GM12801 (cell line): ENCODE measurements around the gene KCNN4.

Experiments
- TF ChIP-seq, protein P1 (sequence below): IDR thresholded peaks from one replicate; pipeline ENCODE4 v1.5.1; 2011; ENCODE audit warnings: control low read depth; ENCODE audit not compliant: insufficient read length; ENCODE audit errors: extremely low read depth

KCNN4 gene

DNA sequence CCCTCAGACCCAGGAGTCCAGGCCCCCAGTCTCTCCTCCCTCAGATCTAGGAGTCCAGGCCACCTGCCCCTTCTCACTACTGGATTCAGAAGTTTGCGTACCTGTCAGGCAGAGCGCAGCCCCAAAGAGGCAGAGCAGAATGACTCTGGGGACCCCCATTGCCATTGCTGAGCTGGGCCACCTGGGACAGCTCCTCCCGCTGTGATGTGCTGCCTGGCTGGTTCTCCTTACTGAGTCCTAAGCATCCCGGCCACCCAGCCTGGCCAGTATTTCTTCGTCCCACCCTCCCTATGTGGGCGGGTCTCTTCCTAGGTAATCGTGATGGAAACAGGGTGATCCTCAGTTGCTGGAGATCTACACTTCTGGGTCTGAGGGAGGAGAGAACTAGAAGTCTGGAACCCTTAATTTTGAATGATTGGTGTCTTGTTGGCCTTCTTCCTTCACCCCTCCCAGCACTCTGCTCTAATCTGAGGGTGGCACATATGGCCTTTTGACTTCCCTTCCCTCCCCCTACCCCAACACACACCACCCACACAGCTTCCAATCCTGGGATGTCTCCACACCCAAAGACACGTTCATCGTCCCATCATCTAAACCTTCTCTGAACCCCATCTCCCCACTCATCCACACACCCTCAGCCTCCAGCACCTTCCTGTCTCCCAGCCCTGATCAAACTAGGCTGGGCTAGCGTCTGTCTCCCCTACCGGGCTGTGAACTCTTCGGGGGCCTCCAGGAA, 21.6 kb upstream of the KCNN4 start, which contains the start of gene LYPD5:
Gene LYPD5, minus strand, starts transcription at position 232 of the 736 bp plus-strand sequence. Its CDS starts 67 bp downstream, at position 165.
- TF ChIP-seq, protein P1, sequence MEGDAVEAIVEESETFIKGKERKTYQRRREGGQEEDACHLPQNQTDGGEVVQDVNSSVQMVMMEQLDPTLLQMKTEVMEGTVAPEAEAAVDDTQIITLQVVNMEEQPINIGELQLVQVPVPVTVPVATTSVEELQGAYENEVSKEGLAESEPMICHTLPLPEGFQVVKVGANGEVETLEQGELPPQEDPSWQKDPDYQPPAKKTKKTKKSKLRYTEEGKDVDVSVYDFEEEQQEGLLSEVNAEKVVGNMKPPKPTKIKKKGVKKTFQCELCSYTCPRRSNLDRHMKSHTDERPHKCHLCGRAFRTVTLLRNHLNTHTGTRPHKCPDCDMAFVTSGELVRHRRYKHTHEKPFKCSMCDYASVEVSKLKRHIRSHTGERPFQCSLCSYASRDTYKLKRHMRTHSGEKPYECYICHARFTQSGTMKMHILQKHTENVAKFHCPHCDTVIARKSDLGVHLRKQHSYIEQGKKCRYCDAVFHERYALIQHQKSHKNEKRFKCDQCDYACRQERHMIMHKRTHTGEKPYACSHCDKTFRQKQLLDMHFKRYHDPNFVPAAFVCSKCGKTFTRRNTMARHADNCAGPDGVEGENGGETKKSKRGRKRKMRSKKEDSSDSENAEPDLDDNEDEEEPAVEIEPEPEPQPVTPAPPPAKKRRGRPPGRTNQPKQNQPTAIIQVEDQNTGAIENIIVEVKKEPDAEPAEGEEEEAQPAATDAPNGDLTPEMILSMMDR, result no peak

- TF ChIP-seq, protein P1, result no peak
These were observed 18.8 kb upstream of the KCNN4 start for GRCh38 chr19:43799502-43800142.

DNA sequence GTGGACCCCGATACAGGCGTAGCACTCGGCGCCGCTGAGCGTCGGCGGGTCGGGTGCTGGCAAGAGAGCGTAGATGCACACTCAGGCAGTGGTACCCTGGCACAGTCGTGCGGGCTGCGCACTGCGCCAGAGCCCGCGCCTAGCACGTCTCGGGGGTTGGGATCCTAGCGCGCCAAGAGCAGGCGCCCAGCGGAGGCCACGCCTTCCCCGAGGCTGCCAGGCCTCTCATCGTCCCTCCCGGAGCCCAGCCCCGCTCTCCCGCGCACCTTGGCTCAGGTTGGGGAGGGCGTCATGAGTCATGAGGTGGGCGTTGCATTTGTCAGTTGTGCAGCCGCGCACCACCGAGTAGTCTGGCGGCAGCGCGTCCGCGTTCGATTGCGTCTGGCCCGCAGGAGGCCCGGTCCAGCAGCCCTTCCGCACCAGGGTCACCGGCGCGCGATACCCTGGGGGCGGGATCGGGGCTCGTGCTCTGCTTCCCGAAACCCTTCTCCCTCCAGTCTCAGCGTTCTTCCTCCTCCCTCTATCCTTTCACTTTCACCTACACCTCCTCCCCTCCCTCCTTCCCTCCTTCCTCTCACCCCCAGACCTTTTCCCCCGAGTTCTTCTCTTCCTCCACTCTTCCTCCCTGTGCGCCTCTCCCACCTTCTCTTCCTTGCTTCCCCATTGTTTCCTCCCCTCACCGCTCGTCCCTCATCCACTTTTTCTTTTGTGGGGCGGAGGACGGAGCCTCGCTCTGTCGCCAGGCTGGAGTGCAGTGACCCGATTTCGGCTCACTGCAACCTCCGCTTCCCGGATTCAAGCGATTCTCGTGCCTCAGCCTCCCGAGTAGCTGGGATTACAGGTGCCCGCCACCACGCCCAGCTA, 18.0 kb upstream of the KCNN4 start:
- TF ChIP-seq, protein P1, result no peak

DNA sequence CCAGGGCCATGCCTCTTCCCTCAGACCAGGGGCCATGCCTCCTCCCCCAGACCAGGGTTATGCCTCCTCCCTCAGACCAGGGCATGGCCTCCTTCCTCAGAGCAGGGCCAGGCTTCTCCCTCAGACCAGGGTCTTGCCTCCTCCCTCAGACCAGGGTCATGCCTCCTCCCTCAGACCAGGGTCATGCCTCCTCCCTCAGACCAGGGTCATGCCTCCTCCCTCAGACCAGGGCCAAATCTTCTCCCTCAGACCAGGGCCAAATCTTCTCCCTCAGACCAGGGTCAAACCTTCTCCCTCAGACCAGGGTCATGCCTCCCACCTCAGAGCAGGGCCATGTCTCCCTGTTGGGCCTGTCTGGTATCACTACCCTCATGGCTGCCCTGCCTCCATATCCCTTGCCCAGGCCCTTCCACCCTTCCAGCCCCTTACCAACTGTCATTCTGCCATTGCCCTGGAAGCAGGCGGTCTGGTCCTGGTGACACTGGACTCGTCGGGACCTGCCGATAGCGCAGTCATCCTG, 17.3 kb upstream of the KCNN4 start:
- TF ChIP-seq, protein P1, result no peak

GRCh38 chr19:43797556-43797955, 16.8 kb upstream of the KCNN4 start:
- TF ChIP-seq, protein P1, result no peak

DNA sequence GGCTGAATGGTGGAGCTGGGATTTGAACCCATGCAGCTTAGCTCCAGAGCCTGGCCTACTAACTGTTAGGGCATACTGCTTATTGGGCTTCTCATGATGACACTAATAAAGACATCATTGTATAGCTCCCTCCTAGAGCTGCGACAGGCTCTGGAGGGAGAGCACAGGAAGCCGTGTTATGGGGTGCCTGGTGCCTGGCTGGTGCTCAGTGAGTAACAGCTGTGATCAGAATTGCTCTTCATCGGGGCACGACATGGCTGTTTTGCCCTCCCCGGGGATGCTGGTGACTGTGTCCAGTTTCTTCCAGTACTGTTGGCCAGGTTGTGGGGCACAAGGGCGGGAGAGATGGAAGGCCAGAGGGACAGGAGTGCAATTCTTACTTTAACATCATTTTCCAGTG, 16.3 kb upstream of the KCNN4 start:
- TF ChIP-seq, protein P1, result no peak

DNA sequence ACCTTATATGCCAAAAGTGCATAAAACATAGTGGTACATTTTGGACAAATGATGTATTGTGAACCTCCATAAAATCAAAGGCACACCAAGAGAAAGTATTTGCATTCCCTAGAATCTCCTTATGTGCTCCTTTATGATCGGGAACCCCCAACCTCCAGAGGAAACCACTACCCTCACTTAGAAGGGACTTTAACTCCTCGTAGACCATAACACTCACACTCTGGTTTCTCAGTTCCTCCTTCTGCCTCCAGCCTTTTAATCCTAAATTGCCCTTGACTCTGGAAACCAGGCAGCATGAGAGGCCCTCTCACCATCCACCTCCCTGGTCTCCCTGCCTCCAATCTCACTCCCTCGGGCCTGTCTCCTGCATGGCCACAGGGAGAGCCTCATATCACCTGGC, 9.8 kb upstream of the KCNN4 start:
- TF ChIP-seq, protein P1, result no peak
